MV-4-11 (cell line): ENCODE data around the gene SLC26A9.
"Not testable (repeated sequence)": the region's sequence is repeated elsewhere in the genome, so short reads cannot be mapped to it uniquely, and the experiment has no call there.

Experiments
- DNase-seq: peaks from one replicate; lab custom pipeline; 2025; lab: John Stamatoyannopoulos, UW

The SLC26A9 gene

GRCh38 chr1:205890631-205891030 lies 52.6 kb downstream of the SLC26A9 start:
- DNase-seq, result not testable (repeated sequence)

GRCh38 chr1:205889706-205890105 lies 53.5 kb downstream of the SLC26A9 start:
- DNase-seq, result not testable (repeated sequence)

GRCh38 chr1:205889006-205889405 lies 54.2 kb downstream of the SLC26A9 start:
- not testable (repeated sequence) for DNase-seq

- DNase-seq, result no peak
These were observed 59.5 kb downstream of the SLC26A9 start for GRCh38 chr1:205883792-205884191.

DNA sequence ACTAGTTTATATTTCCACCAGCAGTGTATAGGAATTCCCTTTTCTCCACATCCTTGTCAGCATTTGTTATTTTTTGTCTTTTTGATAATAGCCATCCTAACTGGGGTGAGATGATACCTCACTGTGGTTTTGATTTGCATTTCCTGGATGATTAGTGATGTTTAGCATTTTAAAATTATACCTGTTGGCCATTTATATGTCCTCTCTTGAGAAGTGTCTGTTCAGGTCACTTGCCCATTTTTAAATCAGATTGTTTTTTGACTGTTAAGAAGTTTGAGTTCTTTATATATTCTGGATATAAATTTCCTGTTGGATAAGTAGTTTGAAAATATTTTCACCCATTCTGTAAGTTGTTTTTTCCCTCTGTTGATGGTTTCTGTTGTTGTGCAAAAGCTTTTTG lies 62.3 kb downstream of the SLC26A9 start:
- no peak for DNase-seq

DNA sequence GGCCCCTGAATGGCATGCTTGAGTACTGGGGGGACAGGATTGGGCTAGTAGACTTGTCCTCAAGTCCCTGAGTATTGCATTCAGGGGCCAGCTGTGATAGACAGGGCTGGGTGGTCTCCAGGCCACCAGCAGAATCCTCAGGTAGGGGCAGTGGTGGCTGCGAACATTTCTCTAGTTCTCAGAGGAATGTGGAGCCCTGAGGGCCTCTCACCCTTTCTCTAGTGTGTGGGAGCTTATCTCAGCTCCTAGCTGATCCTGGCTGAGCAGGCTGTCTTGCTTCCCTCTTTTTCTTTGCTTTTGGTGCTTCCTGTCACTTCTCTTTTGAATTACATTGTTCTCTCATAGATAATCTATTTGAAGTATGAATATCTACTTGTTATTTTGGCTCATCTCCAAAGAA lies 63.3 kb downstream of the SLC26A9 start:
- no peak for DNase-seq

DNA sequence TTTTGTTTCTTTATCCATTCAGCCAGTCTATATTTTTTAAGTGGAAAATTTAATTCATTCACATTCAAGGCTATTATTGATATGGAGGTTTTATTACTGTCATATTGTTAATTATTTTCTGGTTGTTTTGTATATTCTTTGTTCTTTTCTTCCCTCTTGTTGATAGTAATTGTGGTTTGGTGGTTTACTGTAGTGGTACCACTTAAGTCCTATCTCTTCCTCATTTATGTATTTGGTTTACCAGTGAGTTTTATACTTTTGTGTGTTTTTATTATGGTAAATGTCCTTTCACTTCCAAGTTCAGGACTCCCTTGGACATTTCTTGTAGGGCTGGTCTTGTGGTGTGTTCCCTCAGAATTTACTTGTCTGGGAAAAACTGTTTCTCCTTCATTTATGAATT lies 65.2 kb downstream of the SLC26A9 start:
- DNase-seq, result peak; percentile 73

GRCh38 chr1:205873148-205873547 lies 70.1 kb downstream of the SLC26A9 start:
- not testable (repeated sequence) for DNase-seq

- no peak for DNase-seq
These were observed 73.0 kb downstream of the SLC26A9 start for GRCh38 chr1:205870236-205870635.
